ENCODE data around the gene SMAD5.

The SMAD5 gene

DNA sequence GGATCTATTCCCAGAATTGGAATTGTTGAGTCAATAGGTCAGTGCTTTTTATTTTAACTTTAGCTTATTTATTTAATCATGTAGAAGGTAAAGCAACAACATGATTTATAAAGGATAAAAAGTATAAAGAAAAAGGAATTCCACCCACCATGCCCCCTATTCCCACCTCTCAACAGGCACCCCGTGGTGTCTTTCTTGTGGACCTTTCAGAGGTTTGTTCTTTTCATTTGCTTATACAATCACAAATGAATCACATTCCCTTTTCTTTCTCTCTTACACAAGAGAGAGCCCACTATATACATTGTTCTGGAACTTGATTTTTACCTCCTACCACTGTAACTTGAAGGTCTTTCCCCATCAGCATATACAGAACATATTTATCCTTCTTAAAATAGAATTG lies 97.5 kb downstream of the SMAD5 start:
- no peak for DNase-seq

DNA sequence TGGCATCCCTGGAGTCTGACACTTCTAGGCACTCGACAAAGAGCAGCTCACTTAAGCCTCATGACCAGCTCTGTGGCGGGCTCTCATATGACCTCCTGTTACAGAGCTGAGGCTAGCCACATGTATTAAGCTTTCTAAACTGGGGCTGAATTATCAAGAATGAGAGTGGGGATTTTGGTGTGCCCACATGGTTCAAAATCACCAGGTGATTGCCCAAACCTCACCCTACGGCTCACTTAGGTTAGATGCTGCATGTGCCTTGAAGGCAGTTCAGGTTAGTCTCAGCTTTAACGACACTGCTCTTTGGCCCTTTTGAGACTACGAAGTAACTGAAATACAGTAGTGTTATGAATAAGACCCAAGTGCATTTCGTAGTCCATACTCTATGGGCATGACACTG lies 99.7 kb downstream of the SMAD5 start:
- no peak for DNase-seq
